ENCODE measurements around the gene PIGQ. TPM values are rescaled to one million over a fixed set of nuclear protein-coding genes. Genes with fewer than 3 reads are reported as not detected.

The PIGQ gene
- polyA plus RNA-seq, 3 donors: 11.4 to 39.8 (median 12.1) TPM

DNA sequence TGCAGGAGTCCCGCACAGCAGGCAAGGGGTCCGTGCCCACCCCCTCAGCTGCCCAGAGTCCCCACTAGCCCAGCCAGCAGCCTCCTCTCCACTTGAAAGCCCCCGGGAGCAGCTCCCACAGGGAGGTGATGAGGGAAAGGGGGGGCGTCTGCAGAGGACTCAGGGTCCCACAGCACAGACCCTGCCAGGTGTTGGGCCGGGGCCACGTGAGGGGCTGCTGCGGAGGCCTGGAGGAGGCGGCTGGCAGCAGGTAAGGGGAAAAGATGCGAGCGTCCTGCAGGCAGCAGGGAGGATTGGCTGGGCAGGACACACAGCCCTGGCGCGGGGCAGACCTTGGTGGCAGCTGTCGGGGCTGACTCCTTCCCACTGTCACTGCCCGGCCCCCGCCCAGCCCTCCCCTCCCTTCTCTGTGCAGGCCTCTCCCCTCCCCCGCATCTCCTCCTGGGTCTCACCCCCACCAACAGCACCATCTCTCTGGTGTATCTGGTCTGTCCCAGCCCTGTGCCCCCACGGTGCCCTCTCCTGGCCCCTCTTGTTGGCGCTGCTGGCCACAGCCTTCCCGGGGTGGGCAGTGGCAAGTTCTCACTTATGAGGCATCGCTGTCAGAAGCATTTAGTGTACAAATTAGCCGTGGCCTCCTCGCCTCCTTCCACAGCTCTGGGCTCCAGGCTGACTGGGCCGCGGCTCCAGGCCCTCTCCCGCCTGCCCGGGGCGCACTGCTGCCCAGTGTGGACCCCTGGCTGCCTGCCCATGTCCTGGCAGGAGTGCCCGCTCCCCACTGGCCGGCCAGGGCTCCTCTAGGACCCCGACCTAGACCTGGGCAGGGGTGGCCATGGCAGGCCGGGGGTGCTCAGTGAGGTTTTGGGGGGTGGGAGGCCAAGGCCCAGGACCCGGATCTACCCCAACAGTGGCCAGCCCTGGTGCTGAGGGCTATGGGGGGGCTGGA lies 14.0 kb upstream of the PIGQ start:
- H3K36me3 ChIP-seq (replicated peaks in 1 of 2; ENCODE audit: control insufficient read depth in 1 of 2, insufficient read depth in 2 of 2, low read length in 2 of 2): peaks cover 11 to 33% of the 10 kb centered on the region in 2 donors
- no peaks in the 10 kb centered on the region for H3K9me3 ChIP-seq (replicated peaks in 1 of 2; ENCODE audit: control insufficient read depth in 1 of 2, insufficient read depth in 1 of 2, low read length in 2 of 2)
- TF ChIP-seq, protein P1, sequence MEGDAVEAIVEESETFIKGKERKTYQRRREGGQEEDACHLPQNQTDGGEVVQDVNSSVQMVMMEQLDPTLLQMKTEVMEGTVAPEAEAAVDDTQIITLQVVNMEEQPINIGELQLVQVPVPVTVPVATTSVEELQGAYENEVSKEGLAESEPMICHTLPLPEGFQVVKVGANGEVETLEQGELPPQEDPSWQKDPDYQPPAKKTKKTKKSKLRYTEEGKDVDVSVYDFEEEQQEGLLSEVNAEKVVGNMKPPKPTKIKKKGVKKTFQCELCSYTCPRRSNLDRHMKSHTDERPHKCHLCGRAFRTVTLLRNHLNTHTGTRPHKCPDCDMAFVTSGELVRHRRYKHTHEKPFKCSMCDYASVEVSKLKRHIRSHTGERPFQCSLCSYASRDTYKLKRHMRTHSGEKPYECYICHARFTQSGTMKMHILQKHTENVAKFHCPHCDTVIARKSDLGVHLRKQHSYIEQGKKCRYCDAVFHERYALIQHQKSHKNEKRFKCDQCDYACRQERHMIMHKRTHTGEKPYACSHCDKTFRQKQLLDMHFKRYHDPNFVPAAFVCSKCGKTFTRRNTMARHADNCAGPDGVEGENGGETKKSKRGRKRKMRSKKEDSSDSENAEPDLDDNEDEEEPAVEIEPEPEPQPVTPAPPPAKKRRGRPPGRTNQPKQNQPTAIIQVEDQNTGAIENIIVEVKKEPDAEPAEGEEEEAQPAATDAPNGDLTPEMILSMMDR (IDR thresholded peaks at IDR 0.05): no peak
- Mint-ChIP-seq H3K27ac (no peak overlapping the region), H3K4me1 (no peaks in the 10 kb centered on the region), H3K9me3 (peaks cover 0 to 3% (median 0%) of the 10 kb centered on the region in 7 donors), H3K4me3 (no peak overlapping the region), H3K36me3 (peaks cover 7 to 13% of the 10 kb centered on the region in 2 donors), H3K27me3 (ENCODE audit: low read depth in 3 of 3) (peaks cover 14 to 29% (median 25%) of the 10 kb centered on the region in 3 donors)
- no peak for DNase-seq
- 89% methylated on average over 24 of the region's 32 CpGs for WGBS (ENCODE audit: insufficient coverage)
- H3K79me2 ChIP-seq (ENCODE audit: insufficient read depth, low read length): no peaks in the 10 kb centered on the region
- H3K27me3 ChIP-seq (ENCODE audit: control insufficient read depth in 2 of 2, insufficient read depth in 2 of 2, low read length in 2 of 2): peaks cover 2 to 20% of the 10 kb centered on the region in 2 donors
- H3K27ac ChIP-seq (ENCODE audit: low read depth in 1 of 2, low read length in 2 of 2): no peak overlapping the region
- H4K20me1 ChIP-seq (ENCODE audit: insufficient read depth, low read length): no peaks in the 10 kb centered on the region
- H3K9ac ChIP-seq (ENCODE audit: insufficient read depth, low read length, poor library complexity, severe bottlenecking): no peak overlapping the region
- intact Hi-C loops (cut with micrococcal nuclease): no loop called here
- no peak overlapping the region for H3K4me3 ChIP-seq (replicated peaks in 1 of 3; ENCODE audit: low read depth in 2 of 3, low read length in 3 of 3)
- no peaks in the 10 kb centered on the region for H3K4me1 ChIP-seq (ENCODE audit: control insufficient read depth in 1 of 2, insufficient read depth in 2 of 2, low read length in 2 of 2)
- no peak overlapping the region for H2AFZ ChIP-seq (ENCODE audit: insufficient read depth, low read depth, low read length, poor library complexity, severe bottlenecking)
- H3K4me2 ChIP-seq (replicated peaks; ENCODE audit: extremely low read depth, low read length, poor library complexity, severe bottlenecking): no peak overlapping the region

DNA sequence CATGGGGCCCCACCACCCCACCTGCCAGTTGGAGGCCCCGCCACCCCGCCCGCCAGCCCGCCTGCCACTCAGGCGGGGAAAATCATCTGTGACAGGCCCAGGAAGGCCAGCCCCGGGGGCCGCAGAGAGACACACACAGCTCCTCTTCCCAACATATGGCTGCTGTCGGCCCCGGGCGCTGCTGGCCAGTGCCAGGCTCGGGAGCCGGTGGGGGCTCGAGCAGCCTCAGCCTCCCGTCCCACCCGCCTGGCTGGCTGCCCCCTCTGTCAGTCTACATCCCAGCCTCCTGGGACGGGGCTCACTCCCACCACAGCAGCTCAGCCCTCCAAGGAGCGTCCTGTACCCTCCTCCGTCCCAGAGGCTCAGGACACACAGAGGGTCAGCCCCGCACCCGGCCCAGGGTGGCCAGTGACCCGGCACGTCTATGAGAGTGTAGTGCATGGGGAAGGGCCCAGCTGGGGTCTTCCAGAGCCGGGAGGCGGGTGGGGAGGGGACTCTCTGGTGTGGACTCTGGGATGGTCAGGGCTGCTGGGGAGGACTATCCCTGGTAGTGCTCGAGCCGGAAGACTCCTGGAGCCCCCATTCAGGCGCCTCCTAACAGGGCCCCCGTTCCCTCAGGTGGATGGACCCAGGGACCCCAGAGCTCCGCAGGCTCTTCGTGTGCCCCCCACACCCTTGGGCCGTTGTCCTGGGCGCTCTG lies 13.1 kb upstream of the PIGQ start:
- WGBS (ENCODE audit: insufficient coverage): 91% methylated on average over 28 of the region's 32 CpGs

More for the DNA sequence above, 13.1 kb upstream of the PIGQ start:
- Histone ChIP-seq H2AFZ (ENCODE audit: insufficient read depth, low read depth, low read length, poor library complexity, severe bottlenecking) (no peak overlapping the region), H3K27ac (ENCODE audit: low read depth in 1 of 2, low read length in 2 of 2) (no peak overlapping the region), H3K9ac (ENCODE audit: insufficient read depth, low read length, poor library complexity, severe bottlenecking) (no peak overlapping the region), H4K20me1 (ENCODE audit: insufficient read depth, low read length) (no peaks in the 10 kb centered on the region), H3K36me3 (replicated peaks in 1 of 2; ENCODE audit: control insufficient read depth in 1 of 2, insufficient read depth in 2 of 2, low read length in 2 of 2) (peaks cover 6 to 25% of the 10 kb centered on the region in 2 donors), H3K9me3 (replicated peaks in 1 of 2; ENCODE audit: control insufficient read depth in 1 of 2, insufficient read depth in 1 of 2, low read length in 2 of 2) (no peaks in the 10 kb centered on the region), H3K79me2 (ENCODE audit: insufficient read depth, low read length) (no peaks in the 10 kb centered on the region), H3K4me1 (ENCODE audit: control insufficient read depth in 1 of 2, insufficient read depth in 2 of 2, low read length in 2 of 2) (no peaks in the 10 kb centered on the region), H3K27me3 (ENCODE audit: control insufficient read depth in 2 of 2, insufficient read depth in 2 of 2, low read length in 2 of 2) (peaks cover 7 to 28% of the 10 kb centered on the region in 2 donors), H3K4me2 (replicated peaks; ENCODE audit: extremely low read depth, low read length, poor library complexity, severe bottlenecking) (no peak overlapping the region), H3K4me3 (replicated peaks in 1 of 3; ENCODE audit: low read depth in 2 of 3, low read length in 3 of 3) (no peak overlapping the region)
- TF ChIP-seq, protein P1 (IDR thresholded peaks at IDR 0.05): no peak
- Mint-ChIP-seq H3K4me3 (no peak overlapping the region), H3K9me3 (peaks cover 0 to 3% (median 0%) of the 10 kb centered on the region in 7 donors), H3K27ac (no peak overlapping the region), H3K4me1 (no peaks in the 10 kb centered on the region), H3K27me3 (ENCODE audit: low read depth in 3 of 3) (peaks cover 16 to 37% (median 31%) of the 10 kb centered on the region in 3 donors), H3K36me3 (peaks cover 3 to 9% of the 10 kb centered on the region in 2 donors)
- intact Hi-C loops (cut with micrococcal nuclease): no loop called here
- no peak for DNase-seq

All from CD14-positive monocyte (primary cell).